ENCODE results near the gene MSI2. TPM values are rescaled to one million over a fixed set of nuclear protein-coding genes. Genes with fewer than 3 reads are reported as not detected.

The MSI2 gene
- polyA plus RNA-seq, 1 donor from 2014 or later, result 3.8 TPM

- H3K27ac Mint-ChIP-seq, result no peak overlapping the region
- no peak overlapping the region for H3K4me3 Mint-ChIP-seq
- H3K27me3 Mint-ChIP-seq, result no peaks in the 10 kb centered on the region
- H3K36me3 Mint-ChIP-seq, result peaks cover 7% of the 10 kb centered on the region
- peaks cover 0 to 6% (median 5%) of the 10 kb centered on the region in 3 donors for H3K4me1 Mint-ChIP-seq
- peaks cover 0 to 5% (median 3%) of the 10 kb centered on the region in 3 donors for H3K9me3 Mint-ChIP-seq
Observed at GRCh38 chr17:57373756-57374155, 117.4 kb downstream of the MSI2 start.

GRCh38 chr17:57375040-57375769 lies 118.9 kb downstream of the MSI2 start:
- peaks cover 0 to 5% (median 3%) of the 10 kb centered on the region in 3 donors for H3K9me3 Mint-ChIP-seq

GRCh38 chr17:57375770-57376225 lies 119.5 kb downstream of the MSI2 start:
- H3K36me3 Mint-ChIP-seq, result peaks cover 10% of the 10 kb centered on the region
- peaks cover 4 to 5% (median 4%) of the 10 kb centered on the region in 3 donors for H3K4me1 Mint-ChIP-seq
- H3K4me3 Mint-ChIP-seq, result no peak overlapping the region
- peaks cover 0 to 5% (median 3%) of the 10 kb centered on the region in 3 donors for H3K9me3 Mint-ChIP-seq
- H3K27ac Mint-ChIP-seq, result peak overlapping the region in 1 of 3 donors; percentile 82
- H3K27me3 Mint-ChIP-seq, result no peaks in the 10 kb centered on the region

More at GRCh38 chr17:57375040-57375769, 118.9 kb downstream of the MSI2 start:
- Mint-ChIP-seq H3K27ac (no peak overlapping the region), H3K4me3 (no peak overlapping the region), H3K4me1 (peaks cover 2 to 5% (median 4%) of the 10 kb centered on the region in 3 donors), H3K36me3 (peaks cover 10% of the 10 kb centered on the region), H3K27me3 (no peaks in the 10 kb centered on the region)

GRCh38 chr17:57377094-57377493 lies 120.8 kb downstream of the MSI2 start:
- H3K4me1 Mint-ChIP-seq, result peaks cover 4% of the 10 kb centered on the region in 3 donors
- peaks cover 10% of the 10 kb centered on the region for H3K36me3 Mint-ChIP-seq

GRCh38 chr17:57379237-57379894 lies 123.0 kb downstream of the MSI2 start:
- Mint-ChIP-seq H3K4me1 (peaks cover 0 to 6% (median 4%) of the 10 kb centered on the region in 3 donors), H3K27me3 (no peaks in the 10 kb centered on the region), H3K27ac (no peak overlapping the region), H3K4me3 (no peak overlapping the region), H3K36me3 (peaks cover 10% of the 10 kb centered on the region), H3K9me3 (peaks cover 4 to 5% (median 4%) of the 10 kb centered on the region in 3 donors)

More at GRCh38 chr17:57377094-57377493, 120.8 kb downstream of the MSI2 start:
- Mint-ChIP-seq H3K27ac (no peak overlapping the region), H3K4me3 (no peak overlapping the region), H3K9me3 (peaks cover 3 to 5% (median 3%) of the 10 kb centered on the region in 3 donors), H3K27me3 (no peaks in the 10 kb centered on the region)

GRCh38 chr17:57379895-57380434 lies 123.6 kb downstream of the MSI2 start:
- H3K4me1 Mint-ChIP-seq, result peaks cover 0 to 11% (median 6%) of the 10 kb centered on the region in 3 donors
- peak overlapping the region in 1 of 3 donors; percentile 23 for H3K27ac Mint-ChIP-seq
- no peaks in the 10 kb centered on the region for H3K27me3 Mint-ChIP-seq
- no peak overlapping the region for H3K4me3 Mint-ChIP-seq
- peaks cover 9% of the 10 kb centered on the region for H3K36me3 Mint-ChIP-seq
- peaks cover 4 to 5% (median 4%) of the 10 kb centered on the region in 3 donors for H3K9me3 Mint-ChIP-seq

- H3K27ac Mint-ChIP-seq, result peak overlapping the region in 2 of 3 donors; percentile 28 to 80
- peaks cover 0 to 13% (median 8%) of the 10 kb centered on the region in 3 donors for H3K4me1 Mint-ChIP-seq
- no peaks in the 10 kb centered on the region for H3K27me3 Mint-ChIP-seq
- peaks cover 13% of the 10 kb centered on the region for H3K36me3 Mint-ChIP-seq
- no peak overlapping the region for H3K4me3 Mint-ChIP-seq
- H3K9me3 Mint-ChIP-seq, result peaks cover 4 to 5% (median 5%) of the 10 kb centered on the region in 3 donors
Observed at GRCh38 chr17:57381498-57381897, 125.2 kb downstream of the MSI2 start.

GRCh38 chr17:57384219-57384618 lies 127.9 kb downstream of the MSI2 start:
- Mint-ChIP-seq H3K9me3 (peaks cover 8 to 14% (median 10%) of the 10 kb centered on the region in 3 donors), H3K36me3 (peaks cover 12% of the 10 kb centered on the region), H3K27ac (no peak overlapping the region), H3K4me3 (peak overlapping the region in 1 of 4 donors; percentile 59), H3K4me1 (peaks cover 0 to 14% (median 4%) of the 10 kb centered on the region in 3 donors), H3K27me3 (no peaks in the 10 kb centered on the region)

- Mint-ChIP-seq H3K4me1 (peaks cover 0 to 12% (median 4%) of the 10 kb centered on the region in 3 donors), H3K36me3 (peaks cover 14% of the 10 kb centered on the region), H3K27ac (no peak overlapping the region), H3K27me3 (no peaks in the 10 kb centered on the region), H3K9me3 (peaks cover 8 to 14% (median 10%) of the 10 kb centered on the region in 3 donors), H3K4me3 (no peak overlapping the region)
Observed at GRCh38 chr17:57385975-57386374, 129.7 kb downstream of the MSI2 start.

GRCh38 chr17:57387575-57387974 lies 131.3 kb downstream of the MSI2 start:
- H3K27me3 Mint-ChIP-seq, result no peaks in the 10 kb centered on the region
- H3K36me3 Mint-ChIP-seq, result peaks cover 18% of the 10 kb centered on the region
- H3K27ac Mint-ChIP-seq, result no peak overlapping the region
- peaks cover 9 to 12% (median 10%) of the 10 kb centered on the region in 3 donors for H3K9me3 Mint-ChIP-seq
- H3K4me3 Mint-ChIP-seq, result no peak overlapping the region
- peaks cover 0 to 12% (median 4%) of the 10 kb centered on the region in 3 donors for H3K4me1 Mint-ChIP-seq

- H3K4me1 Mint-ChIP-seq, result peaks cover 0 to 10% (median 4%) of the 10 kb centered on the region in 3 donors
Observed at GRCh38 chr17:57388131-57388725, 131.9 kb downstream of the MSI2 start.

GRCh38 chr17:57389473-57389872 lies 133.2 kb downstream of the MSI2 start:
- Mint-ChIP-seq H3K9me3 (peaks cover 5 to 16% (median 12%) of the 10 kb centered on the region in 3 donors), H3K27ac (no peak overlapping the region), H3K27me3 (no peaks in the 10 kb centered on the region), H3K36me3 (peaks cover 22% of the 10 kb centered on the region), H3K4me3 (peak overlapping the region in 1 of 4 donors; percentile 49), H3K4me1 (peaks cover 0 to 9% (median 4%) of the 10 kb centered on the region in 3 donors)

More at GRCh38 chr17:57388131-57388725, 131.9 kb downstream of the MSI2 start:
- peaks cover 10 to 18% (median 12%) of the 10 kb centered on the region in 3 donors for H3K9me3 Mint-ChIP-seq
- peak overlapping the region in 1 of 4 donors; percentile 83 for H3K4me3 Mint-ChIP-seq
- H3K27ac Mint-ChIP-seq, result no peak overlapping the region
- no peaks in the 10 kb centered on the region for H3K27me3 Mint-ChIP-seq
- H3K36me3 Mint-ChIP-seq, result peaks cover 20% of the 10 kb centered on the region

- H3K4me1 Mint-ChIP-seq, result peaks cover 0 to 4% (median 2%) of the 10 kb centered on the region in 3 donors
- no peak overlapping the region for H3K4me3 Mint-ChIP-seq
- H3K9me3 Mint-ChIP-seq, result peaks cover 5 to 16% (median 12%) of the 10 kb centered on the region in 3 donors
- H3K27ac Mint-ChIP-seq, result peak overlapping the region in 1 of 3 donors; percentile 50
- H3K36me3 Mint-ChIP-seq, result peaks cover 15% of the 10 kb centered on the region
- H3K27me3 Mint-ChIP-seq, result no peaks in the 10 kb centered on the region
Observed at GRCh38 chr17:57391076-57391825, 134.9 kb downstream of the MSI2 start.
